Measurements from ENCODE around the gene KIAA0232.

- TF ChIP-seq POLR2AphosphoS5 (IDR thresholded peaks at IDR 0.05): no peak
- TF ChIP-seq POLR2A (IDR thresholded peaks at IDR 0.05; ENCODE audit: low read depth): no peak
- no peak for TF ChIP-seq CTCF (IDR thresholded peaks at IDR 0.05)
Observed at GRCh38 chr4:6868386-6868785, 85.9 kb downstream of the KIAA0232 start.

Measured in esophagus muscularis mucosa (tissue), 3 donors.